Measurements from ENCODE around the gene SPTBN2. TPM values are rescaled to one million over a fixed set of nuclear protein-coding genes. Genes with fewer than 3 reads are reported as not detected.

The SPTBN2 gene
- total and polyA plus RNA-seq, 2 donors from 2014 or later = 64.9 to 69.8 TPM

GRCh38 chr11:66638177-66639065 lies 90.6 kb downstream of the SPTBN2 start, which contains the start of gene RBM4:
RBM4 (plus strand) TSS chr11:66638703; CDS start chr11:66639712, 1,009 bp downstream.
- no peaks in the 10 kb centered on the region for H3K27me3 ChIP-seq (ENCODE audit: control insufficient read depth, insufficient read depth, low read length)
- H3K27ac ChIP-seq (ENCODE audit: low read depth in 2 of 2, low read length in 2 of 2) = peak within 1 kb of the TSS; percentile 90 to 95
- DNase-seq (peak; percentile 98 to 100 (median 99)), FAIRE-seq (peak; percentile 88)
- H3K9me3 ChIP-seq (ENCODE audit: control insufficient read depth in 2 of 3, insufficient read depth in 1 of 3, low read length in 3 of 3) = no peaks in the 10 kb centered on the region
- peaks cover 8 to 30% (median 25%) of the 10 kb centered on the region in 3 donors for H3K4me1 ChIP-seq (ENCODE audit: control insufficient read depth in 2 of 3, insufficient read depth in 2 of 3, low read depth in 1 of 3, low read length in 3 of 3)
- H3K36me3 ChIP-seq (ENCODE audit: control insufficient read depth in 2 of 3, insufficient read depth in 3 of 3, low read length in 3 of 3) = peaks cover 8 to 13% (median 10%) of the 10 kb centered on the region in 3 donors
- H3K9ac ChIP-seq (ENCODE audit: low read length in 3 of 3) = peak within 1 kb of the TSS; percentile 91 to 98 (median 97)
- no peak for TF ChIP-seq CTCF (IDR thresholded peaks at IDR 0.05; ENCODE audit: borderline replicate concordance, extremely low read depth, insufficient read depth)
- peak within 1 kb of the TSS; percentile 89 to 99 (median 95) for H3K4me3 ChIP-seq (ENCODE audit: low read length in 3 of 3)
- intact Hi-C loops (cut with DNase I) = no loop called here

GRCh38 chr11:66637557-66638176 lies 91.3 kb downstream of the SPTBN2 start:
- Histone ChIP-seq H3K4me1 (ENCODE audit: control insufficient read depth in 2 of 3, insufficient read depth in 2 of 3, low read depth in 1 of 3, low read length in 3 of 3) (peaks cover 8 to 25% (median 20%) of the 10 kb centered on the region in 3 donors), H3K9ac (ENCODE audit: low read length in 3 of 3) (peak overlapping the region; percentile 2 to 79 (median 44)), H3K4me3 (ENCODE audit: low read length in 3 of 3) (peak overlapping the region; percentile 59 to 89 (median 89)), H3K27me3 (ENCODE audit: control insufficient read depth, insufficient read depth, low read length) (no peaks in the 10 kb centered on the region), H3K27ac (ENCODE audit: low read depth in 2 of 2, low read length in 2 of 2) (peak overlapping the region; percentile 68 to 81), H3K36me3 (ENCODE audit: control insufficient read depth in 2 of 3, insufficient read depth in 3 of 3, low read length in 3 of 3) (peaks cover 8 to 10% (median 8%) of the 10 kb centered on the region in 3 donors), H3K9me3 (ENCODE audit: control insufficient read depth in 2 of 3, insufficient read depth in 1 of 3, low read length in 3 of 3) (no peaks in the 10 kb centered on the region)
- TF ChIP-seq CTCF (IDR thresholded peaks at IDR 0.05; ENCODE audit: borderline replicate concordance, extremely low read depth, insufficient read depth) = no peak
- intact Hi-C loops (cut with DNase I) = no loop called here
- no peak for FAIRE-seq
- peak in 1 of 5 donors; percentile 12 for DNase-seq

- Histone ChIP-seq H3K4me1 (ENCODE audit: control insufficient read depth in 2 of 3, insufficient read depth in 2 of 3, low read depth in 1 of 3, low read length in 3 of 3) (peaks cover 8 to 16% (median 8%) of the 10 kb centered on the region in 3 donors), H3K36me3 (ENCODE audit: control insufficient read depth in 2 of 3, insufficient read depth in 3 of 3, low read length in 3 of 3) (peaks cover 4 to 10% (median 10%) of the 10 kb centered on the region in 3 donors), H3K4me3 (ENCODE audit: low read length in 3 of 3) (no peak overlapping the region), H3K9me3 (ENCODE audit: control insufficient read depth in 2 of 3, insufficient read depth in 1 of 3, low read length in 3 of 3) (no peaks in the 10 kb centered on the region), H3K9ac (ENCODE audit: low read length in 3 of 3) (no peak overlapping the region), H3K27me3 (ENCODE audit: control insufficient read depth, insufficient read depth, low read length) (no peaks in the 10 kb centered on the region), H3K27ac (ENCODE audit: low read depth in 2 of 2, low read length in 2 of 2) (no peak overlapping the region)
- DNase-seq (no peak), FAIRE-seq (no peak)
- TF ChIP-seq CTCF (IDR thresholded peaks at IDR 0.05; ENCODE audit: borderline replicate concordance, extremely low read depth, insufficient read depth) = no peak
- intact Hi-C loops (cut with DNase I) = no loop called here
These were observed 92.6 kb downstream of the SPTBN2 start for GRCh38 chr11:66636411-66636810.

Other genes with a start within 250 kb of the SPTBN2 start
- 41.7 TPM for gene DPP3, start 248.8 kb downstream of the SPTBN2 start, total RNA-seq
- gene DPP3, start 248.8 kb downstream of the SPTBN2 start, polyA plus RNA-seq (ENCODE audit: insufficient read depth, low read depth, low replicate concordance) = 32.9 TPM
- 85.4 TPM for gene BBS1, start 218.6 kb downstream of the SPTBN2 start, total RNA-seq
- gene BBS1, start 218.6 kb downstream of the SPTBN2 start, polyA plus RNA-seq (ENCODE audit: insufficient read depth, low read depth, low replicate concordance) = 30.1 TPM
- 18.7 TPM for gene ZDHHC24, start 183.2 kb downstream of the SPTBN2 start, total RNA-seq
- gene ZDHHC24, start 183.2 kb downstream of the SPTBN2 start, polyA plus RNA-seq (ENCODE audit: insufficient read depth, low read depth, low replicate concordance) = 13.2 TPM
- gene ACTN3, start 182.3 kb downstream of the SPTBN2 start, total RNA-seq = 0.16 TPM
- gene ACTN3, start 182.3 kb downstream of the SPTBN2 start, polyA plus RNA-seq (ENCODE audit: insufficient read depth, low read depth, low replicate concordance) = not detected
- gene CTSF, start 160.6 kb downstream of the SPTBN2 start, total RNA-seq = 58.0 TPM
- 80.4 TPM for gene CTSF, start 160.6 kb downstream of the SPTBN2 start, polyA plus RNA-seq (ENCODE audit: insufficient read depth, low read depth, low replicate concordance)
- gene CCDC87, start 136.2 kb downstream of the SPTBN2 start, total RNA-seq = 1.0 TPM
- gene CCDC87, start 136.2 kb downstream of the SPTBN2 start, polyA plus RNA-seq (ENCODE audit: insufficient read depth, low read depth, low replicate concordance) = 0.13 TPM
- gene CCS, start 136.0 kb downstream of the SPTBN2 start, total RNA-seq = 40.7 TPM
- 78.7 TPM for gene CCS, start 136.0 kb downstream of the SPTBN2 start, polyA plus RNA-seq (ENCODE audit: insufficient read depth, low read depth, low replicate concordance)
- 80.6 TPM for gene RBM14, start 112.6 kb downstream of the SPTBN2 start, total RNA-seq
- gene RBM14, start 112.6 kb downstream of the SPTBN2 start, polyA plus RNA-seq (ENCODE audit: insufficient read depth, low read depth, low replicate concordance) = 35.9 TPM
- gene RBM4, start 90.5 kb downstream of the SPTBN2 start, total RNA-seq = 125 TPM
- 168 TPM for gene RBM4, start 90.5 kb downstream of the SPTBN2 start, polyA plus RNA-seq (ENCODE audit: insufficient read depth, low read depth, low replicate concordance)
- gene RBM4B, start 51.3 kb downstream of the SPTBN2 start, total RNA-seq = 18.2 TPM
- gene RBM4B, start 51.3 kb downstream of the SPTBN2 start, polyA plus RNA-seq (ENCODE audit: insufficient read depth, low read depth, low replicate concordance) = 20.8 TPM
- gene RCE1, start 114.2 kb upstream of the SPTBN2 start, total RNA-seq = 22.3 TPM
- 13.8 TPM for gene RCE1, start 114.2 kb upstream of the SPTBN2 start, polyA plus RNA-seq (ENCODE audit: insufficient read depth, low read depth, low replicate concordance)
- 22.3 TPM for gene LRFN4, start 127.8 kb upstream of the SPTBN2 start, total RNA-seq
- 6.8 TPM for gene LRFN4, start 127.8 kb upstream of the SPTBN2 start, polyA plus RNA-seq (ENCODE audit: insufficient read depth, low read depth, low replicate concordance)
- 20.8 TPM for gene PC, start 229.2 kb upstream of the SPTBN2 start, total RNA-seq
- gene PC, start 229.2 kb upstream of the SPTBN2 start, polyA plus RNA-seq (ENCODE audit: insufficient read depth, low read depth, low replicate concordance) = 95.2 TPM
- gene C11orf86, start 246.1 kb upstream of the SPTBN2 start, total RNA-seq = not detected
- 0.92 TPM for gene C11orf86, start 246.1 kb upstream of the SPTBN2 start, polyA plus RNA-seq (ENCODE audit: insufficient read depth, low read depth, low replicate concordance)